NCI-H524 (cell line): ENCODE results near the gene SUPT3H.
"Not testable (repeated sequence)": the region's sequence is repeated elsewhere in the genome, so short reads cannot be mapped to it uniquely, and the experiment has no call there.

Source experiments
- DNase-seq, 2 experiments: peaks; one replicate each; lab custom pipeline; 2025; lab: John Stamatoyannopoulos, UW

The SUPT3H gene

GRCh38 chr6:45323656-45324224, 54.0 kb downstream of the SUPT3H start:
- no peak for DNase-seq

GRCh38 chr6:45320349-45320748, 57.4 kb downstream of the SUPT3H start:
- DNase-seq = no peak

- no peak for DNase-seq
These were observed 63.6 kb downstream of the SUPT3H start for GRCh38 chr6:45314146-45314545.

- DNase-seq = no peak
These were observed 67.5 kb downstream of the SUPT3H start for GRCh38 chr6:45310118-45310788.

GRCh38 chr6:45305546-45305945, 72.2 kb downstream of the SUPT3H start:
- DNase-seq = no peak

GRCh38 chr6:45302832-45303231, 74.9 kb downstream of the SUPT3H start:
- DNase-seq = no peak

GRCh38 chr6:45301348-45302142, 76.2 kb downstream of the SUPT3H start:
- no peak for DNase-seq

- DNase-seq = no peak
These were observed 77.0 kb downstream of the SUPT3H start for GRCh38 chr6:45300736-45301135.

- no peak for DNase-seq
These were observed 78.6 kb downstream of the SUPT3H start for GRCh38 chr6:45299096-45299581.

GRCh38 chr6:45297320-45297719, 80.4 kb downstream of the SUPT3H start:
- no peak for DNase-seq

GRCh38 chr6:45294065-45294701, 83.6 kb downstream of the SUPT3H start:
- not testable (repeated sequence) for DNase-seq

- DNase-seq = no peak
These were observed 84.4 kb downstream of the SUPT3H start for GRCh38 chr6:45293306-45293705.

GRCh38 chr6:45289751-45290514, 87.8 kb downstream of the SUPT3H start:
- no peak for DNase-seq

- not testable (repeated sequence) for DNase-seq
These were observed 91.0 kb downstream of the SUPT3H start for GRCh38 chr6:45286707-45287106.

GRCh38 chr6:45278367-45278766, 99.4 kb downstream of the SUPT3H start:
- no peak for DNase-seq

- DNase-seq = not testable (repeated sequence)
These were observed 100.0 kb downstream of the SUPT3H start for GRCh38 chr6:45277741-45278140.

- no peak for DNase-seq
These were observed 102.4 kb downstream of the SUPT3H start for GRCh38 chr6:45275358-45275757.

GRCh38 chr6:45272626-45273025, 105.1 kb downstream of the SUPT3H start:
- DNase-seq = no peak

- no peak for DNase-seq
These were observed 112.5 kb downstream of the SUPT3H start for GRCh38 chr6:45265246-45265645.

- DNase-seq = no peak
These were observed 117.0 kb downstream of the SUPT3H start for GRCh38 chr6:45260696-45261095.
